Fibroblast of lung (primary cell): ENCODE measurements around the gene WHRN. TPM values are rescaled to one million over a fixed set of nuclear protein-coding genes. Genes with fewer than 3 reads are reported as not detected.

Source experiments
- DNase-seq, 2 donors: peaks; one replicate each; pipeline versions ENCODE4 v3.0.0 to v3.0.0-alpha.2; 2010; ENCODE audit warnings: low read depth in 2 of 2
- H2AFZ ChIP-seq: 2 replicates; pipeline ENCODE4 v1.5.1; 2012; ENCODE audit warnings: low read length, control low read depth, inconsistent platforms
- H3K27ac ChIP-seq: 2 replicates; pipeline ENCODE4 v1.5.1; 2011; ENCODE audit warnings: low read length, control low read depth; ENCODE audit not compliant: insufficient read depth
- H3K27me3 ChIP-seq: 2 replicates; pipeline ENCODE4 v1.5.1; 2011; ENCODE audit warnings: mild to moderate bottlenecking, low read length; ENCODE audit not compliant: control insufficient read depth, insufficient read depth
- H3K36me3 ChIP-seq: 2 replicates; pipeline ENCODE4 v1.5.1; 2011; ENCODE audit warnings: low read length; ENCODE audit not compliant: control insufficient read depth, insufficient read depth
- H3K4me1 ChIP-seq: 2 replicates; pipeline ENCODE4 v1.5.1; 2011; ENCODE audit warnings: low read length; ENCODE audit not compliant: control insufficient read depth, insufficient read depth; ENCODE audit errors: extremely low read depth
- H3K4me2 ChIP-seq: 2 replicates; pipeline ENCODE4 v1.5.1; 2011; ENCODE audit warnings: low read length, control low read depth; ENCODE audit not compliant: insufficient read depth; ENCODE audit errors: extremely low read depth
- H3K4me3 ChIP-seq, 4 experiments: fragments of 200-600 bp in 1 of 4; sonication (generic) in 1 of 4; replicated peaks in 1 of 4; 2 replicates each; pipeline ENCODE4 v1.5.1; 2011 to 2016; ENCODE audit warnings: low read length in 4 of 4, low read depth in 3 of 4, mild to moderate bottlenecking in 3 of 4, control low read depth in 2 of 4, inconsistent platforms in 1 of 4, mixed read lengths in 1 of 4; ENCODE audit not compliant: insufficient read depth in 1 of 4; ENCODE audit errors: control extremely low read depth in 1 of 4
- H3K79me2 ChIP-seq: 2 replicates; pipeline ENCODE4 v1.5.1; 2012; ENCODE audit warnings: mild to moderate bottlenecking, low read length, inconsistent platforms; ENCODE audit not compliant: control insufficient read depth, insufficient read depth
- H3K9ac ChIP-seq: 2 replicates; pipeline ENCODE4 v1.5.1; 2011; ENCODE audit warnings: mild to moderate bottlenecking, low read length, control low read depth; ENCODE audit not compliant: insufficient read depth
- H3K9me3 ChIP-seq: 2 replicates; pipeline ENCODE4 v1.5.1; 2012; ENCODE audit warnings: low read depth, low read length; ENCODE audit not compliant: control insufficient read depth, insufficient read depth
- H4K20me1 ChIP-seq: 2 replicates; pipeline ENCODE4 v1.5.1; 2011; ENCODE audit warnings: low read length; ENCODE audit not compliant: control insufficient read depth, insufficient read depth; ENCODE audit errors: extremely low read depth
- CTCF ChIP-seq, 2 donors: IDR thresholded peaks in 1 of 2; conservative IDR thresholded peaks in 1 of 2; 1 replicate in 1 of 2; 2 replicates in 1 of 2; pipeline ENCODE4 v1.5.1; 2011 to 2012; ENCODE audit warnings: low read length in 2 of 2, control low read depth in 1 of 2, inconsistent platforms in 1 of 2, low read depth in 1 of 2, mild to moderate bottlenecking in 1 of 2
- EZH2 ChIP-seq: IDR thresholded peaks from 2 replicates; pipeline ENCODE4 v1.5.1; 2012; ENCODE audit warnings: low read length, control low read depth, mild to moderate bottlenecking; ENCODE audit errors: missing control alignments
- polyA plus RNA-seq, 2 donors: library from polyadenylated mRNA; depleted of rRNA in 1 of 2; stranded (reverse) in 1 of 2; unstranded in 1 of 2; fragments of >200 nt; gene quantifications; 2 replicates each; pipeline ENCODE4 v1.2.1, GENCODE V29; 2011 to 2012; ENCODE audit warnings: missing spikeins in 1 of 2
- total RNA-seq: library from RNA; depleted of rRNA; stranded (reverse); fragments of >200 nt; gene quantifications from 2 replicates; pipeline ENCODE4 v1.2.1, GENCODE V29; 2014

Gene WHRN
- total and polyA plus RNA-seq, 2 donors (not counting 1 experiment from before 2014, with no cell fraction given), result 0.16 to 1.8 TPM

GRCh38 chr9:114413861-114414301, 91.4 kb downstream of the WHRN start:
- no peak overlapping the region for H3K27ac ChIP-seq
- H3K4me2 ChIP-seq, result no peak overlapping the region
- H3K79me2 ChIP-seq, result no peaks in the 10 kb centered on the region
- H3K4me1 ChIP-seq, result no peaks in the 10 kb centered on the region
- no peak overlapping the region for H2AFZ ChIP-seq
- no peak overlapping the region for H3K9ac ChIP-seq
- H3K4me3 ChIP-seq, result no peak overlapping the region
- peak; percentile 74 to 78 for DNase-seq
- no peaks in the 10 kb centered on the region for H3K9me3 ChIP-seq
- H3K36me3 ChIP-seq, result no peaks in the 10 kb centered on the region
- H4K20me1 ChIP-seq, result no peaks in the 10 kb centered on the region
- no peak for TF ChIP-seq CTCF (conservative IDR thresholded peaks at IDR 0.05 in 1 of 2, IDR thresholded peaks at IDR 0.05 in 1 of 2; ENCODE audit: low read depth in 1 of 2, low read length in 2 of 2)
- peak; percentile 21 for TF ChIP-seq EZH2
- peaks cover 5% of the 10 kb centered on the region for H3K27me3 ChIP-seq

- H3K9ac ChIP-seq, result no peak overlapping the region
- no peaks in the 10 kb centered on the region for H3K36me3 ChIP-seq
- H3K79me2 ChIP-seq, result no peaks in the 10 kb centered on the region
- no peak overlapping the region for H3K4me2 ChIP-seq
- no peak overlapping the region for H3K27ac ChIP-seq
- no peaks in the 10 kb centered on the region for H4K20me1 ChIP-seq
- no peak overlapping the region for H3K4me3 ChIP-seq
- H3K9me3 ChIP-seq, result no peaks in the 10 kb centered on the region
- DNase-seq, result no peak
- H3K27me3 ChIP-seq, result peaks cover 3% of the 10 kb centered on the region
- no peaks in the 10 kb centered on the region for H3K4me1 ChIP-seq
- no peak overlapping the region for H2AFZ ChIP-seq
- no peak for TF ChIP-seq EZH2
These were observed 93.1 kb downstream of the WHRN start for GRCh38 chr9:114412048-114412683.

GRCh38 chr9:114411452-114411851, 93.8 kb downstream of the WHRN start:
- Histone ChIP-seq H3K9ac (no peak overlapping the region), H3K27me3 (peaks cover 3% of the 10 kb centered on the region), H3K4me2 (no peak overlapping the region), H3K27ac (no peak overlapping the region), H2AFZ (no peak overlapping the region), H3K4me3 (no peak overlapping the region), H3K79me2 (no peaks in the 10 kb centered on the region), H3K36me3 (no peaks in the 10 kb centered on the region), H4K20me1 (no peaks in the 10 kb centered on the region), H3K9me3 (no peaks in the 10 kb centered on the region), H3K4me1 (no peaks in the 10 kb centered on the region)
- DNase-seq, result no peak
- no peak for TF ChIP-seq EZH2
- TF ChIP-seq CTCF (conservative IDR thresholded peaks at IDR 0.05 in 1 of 2, IDR thresholded peaks at IDR 0.05 in 1 of 2; ENCODE audit: low read depth in 1 of 2, low read length in 2 of 2), result no peak
